K562 (cell line): ENCODE measurements around the gene USHBP1. TPM values are rescaled to one million over a fixed set of nuclear protein-coding genes. Genes with fewer than 3 reads are reported as not detected.

Experiments
- ATAC-seq: fragments of 200-7000 bp; cut with Tn5 transposase; 3 replicates; pipeline ENCODE4 v1.9.1; 2020; ENCODE audit warnings: moderate library complexity
- BruUV-seq: library from RNA; stranded (reverse); fragments of 400-500 nt; replicated peaks from 2 replicates; lab custom pipeline; 2021; lab: Mats Ljungman, UMichigan
- CTCF ChIA-PET: fragments of 300-600 bp; formaldehyde crosslinking; extraction: SDS; loops from one replicate; lab custom pipeline; 2021; ENCODE audit warnings: low intra/inter-chr PET ratio; lab: Yijun Ruan, JAX
- POLR2A ChIA-PET: fragments of 300-600, 350-650 bp; sonication (Branson Sonifier 250); formaldehyde crosslinking; extraction: SDS; loops from one replicate; lab custom pipeline; 2021; ENCODE audit warnings: antibody characterized with exemption, inconsistent platforms; lab: Yijun Ruan, JAX
- DNase-seq, 4 experiments: peaks; one replicate each; pipeline versions ENCODE4 v3.0.0 to v3.0.0-alpha.2; 2011 to 2018; ENCODE audit warnings: low spot score in 3 of 4, mixed read lengths in 3 of 4; ENCODE audit errors: extremely low read depth in 1 of 4
- FAIRE-seq: peaks from 2 replicates; lab custom pipeline; 2011; peaks lifted over from hg19 to GRCh38; lab: Jason Lieb, UNC
- H2AFZ ChIP-seq: 2 replicates; pipeline ENCODE4 v1.6.0; 2011; ENCODE audit warnings: low read depth, low read length, control low read depth, inconsistent platforms
- H3K27ac ChIP-seq: fragments of 200-600 bp; 3 replicates; pipeline ENCODE4 v1.8.0; 2011; ENCODE audit warnings: low read depth, mild to moderate bottlenecking, control low read depth, inconsistent platforms, low read length, moderate library complexity, mixed read lengths; ENCODE audit errors: extremely low read depth
- H3K27me3 ChIP-seq, 2 experiments: fragments of 300-600 bp in 1 of 2; 2 replicates in 1 of 2; 3 replicates in 1 of 2; pipeline versions ENCODE4 v1.6.0 to v1.8.0; 2011; ENCODE audit warnings: inconsistent platforms in 2 of 2, low read length in 2 of 2, mild to moderate bottlenecking in 1 of 2, mixed read lengths in 1 of 2, moderate library complexity in 1 of 2; ENCODE audit not compliant: control insufficient read depth in 2 of 2, insufficient read depth in 2 of 2
- H3K36me3 ChIP-seq: fragments of 300-600 bp; 3 replicates; pipeline ENCODE4 v1.8.0; 2011; ENCODE audit warnings: mild to moderate bottlenecking, low read length, inconsistent platforms; ENCODE audit not compliant: control insufficient read depth, insufficient read depth
- H3K4me1 ChIP-seq, 2 experiments: fragments of 200-600 bp in 1 of 2; replicated peaks in 1 of 2; 2 replicates in 1 of 2; 3 replicates in 1 of 2; pipeline versions ENCODE4 v1.5.1 to v1.8.0; 2011; ENCODE audit warnings: inconsistent platforms in 2 of 2, low read length in 2 of 2, mild to moderate bottlenecking in 1 of 2, mixed read lengths in 1 of 2, moderate library complexity in 1 of 2; ENCODE audit not compliant: control insufficient read depth in 2 of 2, insufficient read depth in 2 of 2
- H3K4me2 ChIP-seq: 2 replicates; pipeline ENCODE4 v1.6.1; 2011; ENCODE audit warnings: low read length, control low read depth, inconsistent platforms, mixed read lengths; ENCODE audit not compliant: insufficient read depth
- H3K4me3 ChIP-seq: fragments of 200-600 bp; sonication (generic), shearing (Covaris generic); 2 replicates; pipeline ENCODE4 v1.5.1; 2016; ENCODE audit warnings: control low read depth, inconsistent platforms
- H3K79me2 ChIP-seq: fragments of 200-600 bp; 3 replicates; pipeline ENCODE4 v1.8.0; 2011; ENCODE audit warnings: low read length, inconsistent platforms; ENCODE audit not compliant: control insufficient read depth, insufficient read depth
- H3K9ac ChIP-seq, 2 experiments: 2 replicates each; pipeline versions ENCODE4 v1.6.0 to v1.6.1; 2011; ENCODE audit warnings: low read depth in 2 of 2, low read length in 2 of 2, control low read depth in 1 of 2, inconsistent platforms in 1 of 2, mild to moderate bottlenecking in 1 of 2, mixed read lengths in 1 of 2; ENCODE audit not compliant: insufficient read depth in 1 of 2
- H3K9me1 ChIP-seq: one replicate; pipeline ENCODE4 v1.6.0; 2011; ENCODE audit warnings: inconsistent platforms, mild to moderate bottlenecking, low read length, moderate library complexity; ENCODE audit not compliant: control insufficient read depth, insufficient read depth
- H3K9me3 ChIP-seq: replicated peaks from 2 replicates; pipeline ENCODE4 v1.5.1; 2011; ENCODE audit warnings: low read depth, low read length, inconsistent platforms; ENCODE audit not compliant: control insufficient read depth, insufficient read depth
- H4K20me1 ChIP-seq: replicated peaks from 2 replicates; pipeline ENCODE4 v1.6.1; 2011; ENCODE audit warnings: low read length, inconsistent platforms, mixed read lengths; ENCODE audit not compliant: control insufficient read depth, insufficient read depth
- GATAD2A ChIP-seq: fragments of 450-650 bp; IDR thresholded peaks from 2 replicates; pipeline ENCODE4 v1.6.1; 2017
- POLR2G ChIP-seq: fragments of 200-400 bp; formaldehyde crosslinking; IDR thresholded peaks from 2 replicates; pipeline ENCODE4 v1.6.1; 2017; ENCODE audit warnings: low read depth, mild to moderate bottlenecking, antibody characterized with exemption, low read length, moderate library complexity
- PTRF ChIP-seq: fragments of 450-650 bp; IDR thresholded peaks from 2 replicates; pipeline ENCODE4 v1.6.1; 2016; ENCODE audit warnings: mild to moderate bottlenecking, missing genetic modification characterization, missing compliant biosample characterization
- RBM22 ChIP-seq: fragments of 200-400 bp; formaldehyde crosslinking; IDR thresholded peaks from 2 replicates; pipeline ENCODE4 v1.6.1; 2018; ENCODE audit warnings: low read length, low read depth; ENCODE audit not compliant: poor library complexity, severe bottlenecking
- ZNF740 ChIP-seq, 3 experiments: fragments of 200-800 bp in 1 of 3; sonication (Bioruptor generic) in 1 of 3; sonication (generic) in 1 of 3; formaldehyde crosslinking in 1 of 3; IDR thresholded peaks; 2 replicates each; pipeline versions ENCODE4 v1.6.1 to v1.8.0; 2016 to 2022; ENCODE audit warnings: mild to moderate bottlenecking in 2 of 3, missing compliant biosample characterization in 2 of 3, missing genetic modification characterization in 2 of 3, missing genetic modification reagents in 1 of 3
- WGBS: fragments of 100-300 bp; shearing (Covaris generic); methylation state at CpG from one replicate; pipeline ENCODE4 v1.1.6; 2016; ENCODE audit warnings: low coverage, mixed read lengths; ENCODE audit not compliant: insufficient coverage; ENCODE audit errors: missing lambda C conversion rate; 5-methylcytosine and 5-hydroxymethylcytosine counted together
- in situ Hi-C: fragments of 300-500 bp; cut with MboI; formaldehyde crosslinking; loops from 4 replicates; pipeline ENCODE4 v1.15.0; 2018; ENCODE audit warnings: inconsistent platforms, mixed read lengths
- intact Hi-C: fragments of 100-400 bp; cut with micrococcal nuclease; formaldehyde crosslinking; loops from 2 replicates; pipeline ENCODE4 v1.14.2; 2022
- polyA plus RNA-seq, 8 experiments: library from polyadenylated mRNA; depleted of rRNA in 4 of 8; stranded (reverse) in 5 of 8; unstranded in 3 of 8; fragments of >200 nt; fragmentation: Nextera tagmentation in 2 of 8; fragmentation: Illumina TruSeq in 1 of 8; extraction: Ambion mirVana in 2 of 8; extraction: Trizol in 1 of 8; gene quantifications; 2 replicates each; pipeline versions ENCODE4 v1.2.1 to v1.2.3, GENCODE V29; 2011 to 2014; ENCODE audit warnings: inconsistent platforms in 1 of 8, missing spikeins in 1 of 8
- total RNA-seq, 7 experiments: library from RNA; depleted of rRNA in 6 of 7; stranded (reverse); fragments of >200 nt in 6 of 7; fragmentation: Illumina TruSeq in 2 of 7; extraction: Trizol in 2 of 7; gene quantifications; 2 replicates each; pipeline versions ENCODE4 v1.2.1 to v1.2.3, GENCODE V29; 2011 to 2021; ENCODE audit warnings: low replicate concordance in 1 of 7
- TF ChIP-seq, protein P1 (sequence below): sonication (generic); formaldehyde crosslinking; IDR thresholded peaks from 2 replicates; pipeline ENCODE4 v1.8.0; 2022; ENCODE audit warnings: mild to moderate bottlenecking, low read depth, missing genetic modification reagents

Gene USHBP1
- total and polyA plus RNA-seq, 9 of the 15 experiments (the other 6 are each of a cell fraction or from before 2014, with no cell fraction given) = 0.03 to 0.10 (median 0.05) TPM; not detected in 5

- H3K27ac ChIP-seq = peak overlapping the region; percentile 86
- intact Hi-C loops = no loop called here
- H3K36me3 ChIP-seq = peaks cover 28% of the 10 kb centered on the region; the same call in 2 of the 3 replicates
- no TSS peak for BruUV-seq
- H3K79me2 ChIP-seq = peaks cover 54% of the 10 kb centered on the region
- H2AFZ ChIP-seq = no peak overlapping the region
- H3K4me3 ChIP-seq = peak overlapping the region; percentile 80
- CTCF ChIA-PET = no interaction called here
- DNase-seq (no peak), FAIRE-seq (no peak), ATAC-seq (peak; percentile 4)
- peak overlapping the region; percentile 93 for H3K4me2 ChIP-seq
- H3K9me1 ChIP-seq = no peaks in the 10 kb centered on the region
- peaks cover 30 to 72% of the 10 kb centered on the region in 2 experiments for H3K4me1 ChIP-seq
- peak overlapping the region; percentile 65 to 91 for H3K9ac ChIP-seq
- H3K9me3 ChIP-seq = no peaks in the 10 kb centered on the region
- POLR2A ChIA-PET = interaction anchor here (0.7 to 11.3 kb wide), 7 partner anchors 9 to 616 kb away, joined by 3 to 129 read pairs (median 4); partner anchors contain the start of genes DDA1, OCEL1 and USE1
- TF ChIP-seq GATAD2A = 0 out of 2 replicates have a peak, but pooled peaks have one; percentile 25
- TF ChIP-seq RBM22 = peak; percentile 11
- TF ChIP-seq ZNF740 (CRISPR knock-in tag; IDR thresholded peaks at IDR 0.05) = peak; percentile 74; the same call in 1 of the 2 replicates
- TF ChIP-seq ZNF740 (tag; IDR thresholded peaks at IDR 0.05) = peak in 1 of 2 experiments; percentile 31; a peak in 1 of 4 replicates
- no peak for TF ChIP-seq PTRF (tag)
- TF ChIP-seq, protein P1, sequence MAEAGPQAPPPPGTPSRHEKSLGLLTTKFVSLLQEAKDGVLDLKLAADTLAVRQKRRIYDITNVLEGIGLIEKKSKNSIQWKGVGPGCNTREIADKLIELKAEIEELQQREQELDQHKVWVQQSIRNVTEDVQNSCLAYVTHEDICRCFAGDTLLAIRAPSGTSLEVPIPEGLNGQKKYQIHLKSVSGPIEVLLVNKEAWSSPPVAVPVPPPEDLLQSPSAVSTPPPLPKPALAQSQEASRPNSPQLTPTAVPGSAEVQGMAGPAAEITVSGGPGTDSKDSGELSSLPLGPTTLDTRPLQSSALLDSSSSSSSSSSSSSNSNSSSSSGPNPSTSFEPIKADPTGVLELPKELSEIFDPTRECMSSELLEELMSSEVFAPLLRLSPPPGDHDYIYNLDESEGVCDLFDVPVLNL (CRISPR knock-in tag) = no peak
- TF ChIP-seq POLR2G = 0 out of 2 replicates have a peak, but pooled peaks have one; percentile 5
- in situ Hi-C loops = no loop called here
- peaks cover 15% of the 10 kb centered on the region for H4K20me1 ChIP-seq
- 32% methylated on average over 5 of the region's 8 CpGs for WGBS
- H3K27me3 ChIP-seq = no peaks in the 10 kb centered on the region
Observed at GRCh38 chr19:17243211-17243829, 21.2 kb downstream of the USHBP1 start.
